Omental fat pad (tissue), 4 donors: ENCODE results near the gene OBSL1. TPM values are rescaled to one million over a fixed set of nuclear protein-coding genes. Genes with fewer than 3 reads are reported as not detected.

ENCODE experiments used
- ATAC-seq: fragments of 150-250 bp; one replicate; pipeline ENCODE4 v1.9.1; 2016; ENCODE audit warnings: mild to moderate bottlenecking, moderate library complexity; ENCODE audit not compliant: low FRiP score
- DNase-seq: peaks from one replicate; pipeline ENCODE4 v3.0.0-alpha.2; 2019; ENCODE audit warnings: low spot score
- CTCF ChIP-seq, 3 donors: fragments of 450-650 bp; IDR thresholded peaks; one replicate each; pipeline ENCODE4 v1.5.1; 2016 to 2017; ENCODE audit warnings: antibody characterized with exemption in 3 of 3, mild to moderate bottlenecking in 3 of 3, moderate library complexity in 2 of 3
- total RNA-seq, 4 donors: library from RNA; depleted of rRNA; stranded (reverse); fragments of >200 nt; gene quantifications; one replicate each; pipeline ENCODE4 v1.1.0, GENCODE V29; 2016

OBSL1 gene
- total RNA-seq, 4 donors from 2014 or later = 68.6 to 117 (median 88.7) TPM

- ATAC-seq = no peak
- no peak for DNase-seq
- no peak for TF ChIP-seq CTCF (IDR thresholded peaks at IDR 0.05)
These were observed 11.1 kb downstream of the OBSL1 start for GRCh38 chr2:219560037-219560892.

DNA sequence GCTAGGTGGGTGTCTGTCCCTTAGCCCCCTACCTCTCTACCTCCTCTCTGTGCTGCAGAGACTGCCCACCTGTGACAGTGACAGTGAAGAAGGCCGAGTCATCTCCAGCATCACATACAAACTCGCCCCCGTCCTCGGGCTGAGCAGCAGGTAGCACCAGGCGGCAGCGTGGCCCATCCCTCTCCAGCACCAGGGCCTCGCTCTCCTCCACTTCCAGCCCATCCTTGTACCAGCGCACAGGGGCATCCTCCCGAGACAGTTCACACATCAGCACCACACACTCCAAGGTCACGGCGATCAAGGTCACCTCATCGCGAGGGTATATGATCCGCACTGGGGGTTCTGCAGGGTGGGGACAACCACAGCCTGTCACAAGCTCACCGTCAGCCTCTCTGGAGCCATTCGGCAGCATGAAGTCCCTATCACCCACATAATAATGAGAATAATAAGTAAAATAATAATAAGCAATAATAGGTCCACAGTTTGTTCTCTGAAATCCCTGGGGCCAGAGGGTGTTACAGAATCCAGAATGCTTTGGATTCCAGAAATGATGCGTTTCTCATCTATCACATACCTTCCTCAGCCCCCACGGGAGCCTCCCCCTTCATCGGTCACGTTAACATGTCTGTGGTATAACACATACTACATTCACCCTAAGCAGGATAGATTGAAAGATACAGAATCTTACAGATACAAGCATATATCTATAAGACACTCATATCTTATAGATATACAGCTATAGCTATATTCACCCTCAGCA, 12.0 kb downstream of the OBSL1 start:
- ATAC-seq (no peak), DNase-seq (no peak)
- no peak for TF ChIP-seq CTCF (IDR thresholded peaks at IDR 0.05)

- TF ChIP-seq CTCF (IDR thresholded peaks at IDR 0.05) = no peak
- no peak for DNase-seq
- no peak for ATAC-seq
These were observed 13.3 kb downstream of the OBSL1 start for GRCh38 chr2:219557791-219558785.

DNA sequence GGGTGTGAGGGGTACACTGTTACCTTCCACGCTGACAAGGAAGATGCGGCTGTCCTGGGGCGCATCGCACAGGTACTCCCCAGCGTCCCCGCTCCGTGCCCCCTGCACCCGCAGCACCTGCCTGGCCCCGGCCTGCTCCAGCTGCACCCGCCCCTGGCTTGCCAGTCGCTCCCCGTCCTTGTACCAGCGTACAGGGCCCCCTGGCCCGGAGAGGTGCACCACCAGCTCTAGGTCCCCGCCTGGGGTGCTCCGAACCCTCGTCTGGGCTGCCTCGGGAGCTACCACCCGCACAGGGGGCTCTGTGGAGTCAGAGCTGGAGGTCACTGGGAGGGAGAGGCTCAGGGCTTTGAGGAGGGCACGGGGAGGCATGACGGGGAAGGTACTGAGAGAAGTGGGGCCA, 14.0 kb downstream of the OBSL1 start:
- no peak for DNase-seq
- ATAC-seq = no peak
- TF ChIP-seq CTCF (IDR thresholded peaks at IDR 0.05) = no peak

- ATAC-seq (no peak), DNase-seq (no peak)
- TF ChIP-seq CTCF (IDR thresholded peaks at IDR 0.05) = no peak
These were observed 14.9 kb downstream of the OBSL1 start for GRCh38 chr2:219556413-219556812.

- TF ChIP-seq CTCF (IDR thresholded peaks at IDR 0.05) = no peak
- ATAC-seq (no peak), DNase-seq (no peak)
These were observed 15.4 kb downstream of the OBSL1 start for GRCh38 chr2:219555956-219556355.
